ENCODE measurements around the gene XPNPEP1. TPM values are rescaled to one million over a fixed set of nuclear protein-coding genes. Genes with fewer than 3 reads are reported as not detected.

The XPNPEP1 gene
- total RNA-seq, 1 experiment from 2014 or later, result 71.3 TPM

GRCh38 chr10:109928475-109928891 is 5.2 kb upstream of the XPNPEP1 start:
- Histone ChIP-seq H3K27me3 (ENCODE audit: insufficient read depth, low read length) (0 out of 2 replicates have a peak, but pooled peaks cover 2% of the 10 kb centered on the region), H3K14ac (ENCODE audit: insufficient read depth, low read length) (no peak overlapping the region), H3K23me2 (ENCODE audit: insufficient read length, low read depth, low read length, poor library complexity, severe bottlenecking) (peaks cover 2% of the 10 kb centered on the region), H2BK120ac (ENCODE audit: low read depth, low read length, poor library complexity, severe bottlenecking) (no peak overlapping the region), H3K79me1 (ENCODE audit: insufficient read depth, low read depth, low read length, poor library complexity, severe bottlenecking) (no peaks in the 10 kb centered on the region), H3K9ac (ENCODE audit: extremely low read depth, insufficient read length, low read length) (no peak overlapping the region), H4K91ac (ENCODE audit: insufficient read length, low read depth, low read length) (no peak overlapping the region), H2AK5ac (ENCODE audit: insufficient read length, low read length) (no peak overlapping the region), H2BK12ac (ENCODE audit: insufficient read length, low read depth, low read length) (no peak overlapping the region), H2BK5ac (ENCODE audit: insufficient read length, low read length) (no peak overlapping the region), H3K4me2 (ENCODE audit: insufficient read depth, insufficient read length, low read length) (no peak overlapping the region), H4K20me1 (ENCODE audit: control insufficient read depth, insufficient read depth, insufficient read length) (no peaks in the 10 kb centered on the region), H4K5ac (ENCODE audit: insufficient read length, low read depth, low read length) (no peak overlapping the region), H3K4ac (ENCODE audit: low read depth, low read length) (no peak overlapping the region), H3K9me3 (ENCODE audit: control insufficient read depth, low read depth, low read length) (no peaks in the 10 kb centered on the region), H2AFZ (ENCODE audit: low read length) (no peak overlapping the region), H3K27ac (ENCODE audit: insufficient read length, low read depth, low read length) (no peak overlapping the region), H3K23ac (ENCODE audit: insufficient read length, low read depth, low read length) (no peak overlapping the region), H4K8ac (replicated peaks; ENCODE audit: insufficient read length, low read depth, low read length) (no peak overlapping the region), H3K4me1 (ENCODE audit: insufficient read depth, low read length) (peaks cover 15% of the 10 kb centered on the region), H3K18ac (ENCODE audit: insufficient read length, low read depth, low read length) (no peak overlapping the region), H3K56ac (ENCODE audit: insufficient read length, low read depth, low read length) (no peak overlapping the region), H3T11ph (ENCODE audit: low read length) (no peak overlapping the region), H2BK15ac (ENCODE audit: low read depth, low read length) (no peak overlapping the region), H2BK20ac (ENCODE audit: low read depth, low read length, poor library complexity, severe bottlenecking) (no peak overlapping the region), H3K79me2 (ENCODE audit: insufficient read depth, low read length) (no peaks in the 10 kb centered on the region)
- Mint-ChIP-seq H3K27me3 (ENCODE audit: low read depth) (peaks cover 7% of the 10 kb centered on the region), H3K4me3 (no peak overlapping the region), H3K27ac (no peak overlapping the region), H3K4me1 (peaks cover 51 to 55% of the 10 kb centered on the region in 2 experiments), H3K9me3 (no peaks in the 10 kb centered on the region; a peak in 2 of 5 replicates), H3K36me3 (ENCODE audit: insufficient read depth in 1 of 3, low read depth in 3 of 3) (peaks cover 0 to 11% (median 0%) of the 10 kb centered on the region in 3 experiments; a peak in 2 of 7 replicates)
- no peak for DNase-seq
- no peak for TF ChIP-seq CTCF (conservative IDR thresholded peaks at IDR 0.05)
- WGBS (ENCODE audit: extremely low coverage, insufficient read length, low lambda C conversion rate), result no CpG with 5 or more reads among the region's 1 CpG

Data from H9 (cell line).